HEK293 (cell line): ENCODE data around the gene ZCCHC3.

Experiments
- CTCF ChIA-PET: fragments of 350-600 bp; formaldehyde crosslinking; extraction: SDS; loops from one replicate; lab custom pipeline; 2021; ENCODE audit warnings: antibody characterized with exemption; lab: Yijun Ruan, JAX
- POLR2A ChIA-PET: fragments of 300-600 bp; formaldehyde crosslinking; extraction: SDS; loops from one replicate; lab custom pipeline; 2020; ENCODE audit warnings: antibody characterized with exemption, inconsistent platforms; lab: Yijun Ruan, JAX
- H3K27ac ChIP-seq: fragments of 200-500 bp; sonication (Bioruptor generic); 2 replicates; pipeline ENCODE4 v1.5.1; 2014; ENCODE audit warnings: low read depth, low read length, control low read depth, inconsistent platforms; ENCODE audit errors: extremely low read depth
- H3K36me3 ChIP-seq, 2 experiments: fragments of 200-500 bp in 1 of 2; sonication (Bioruptor generic) in 1 of 2; 1 replicate in 1 of 2; 2 replicates in 1 of 2; pipeline ENCODE4 v1.5.1; 2014 to 2017; ENCODE audit warnings: inconsistent platforms in 2 of 2, low read length in 2 of 2; ENCODE audit not compliant: control insufficient read depth in 2 of 2, insufficient read depth in 1 of 2
- H3K4me1 ChIP-seq: fragments of 200-500 bp; sonication (Bioruptor generic); 2 replicates; pipeline ENCODE4 v1.5.1; 2014; ENCODE audit warnings: mild to moderate bottlenecking, low read length, inconsistent platforms; ENCODE audit not compliant: control insufficient read depth, insufficient read depth
- H3K4me3 ChIP-seq: 2 replicates; pipeline ENCODE4 v1.5.1; 2011; ENCODE audit warnings: low read depth, mild to moderate bottlenecking, control low read depth, low read length, moderate library complexity
- H3K9me3 ChIP-seq: fragments of 200-500 bp; sonication (Bioruptor generic); 2 replicates; pipeline ENCODE4 v1.5.1; 2014; ENCODE audit warnings: low read depth, low read length, inconsistent platforms; ENCODE audit not compliant: control insufficient read depth, insufficient read depth
- AEBP2 ChIP-seq: fragments of 450-650 bp; formaldehyde crosslinking; IDR thresholded peaks from 2 replicates; pipeline ENCODE4 v1.5.1; 2016; ENCODE audit warnings: missing biosample characterization, missing genetic modification characterization, borderline replicate concordance
- HIC1 ChIP-seq: fragments of 450-650 bp; formaldehyde crosslinking; IDR thresholded peaks from 2 replicates; pipeline ENCODE4 v1.5.1; 2016; ENCODE audit warnings: missing biosample characterization, missing genetic modification characterization
- INSM2 ChIP-seq: fragments of 450-650 bp; formaldehyde crosslinking; IDR thresholded peaks from 2 replicates; pipeline ENCODE4 v1.5.1; 2016; ENCODE audit warnings: missing biosample characterization, missing genetic modification characterization
- KLF10 ChIP-seq: fragments of 450-650 bp; IDR thresholded peaks from 2 replicates; pipeline ENCODE4 v1.5.1; 2018; ENCODE audit warnings: missing biosample characterization, mild to moderate bottlenecking, missing genetic modification characterization
- KLF17 ChIP-seq: fragments of 450-650 bp; formaldehyde crosslinking; IDR thresholded peaks from 2 replicates; pipeline ENCODE4 v1.5.1; 2016; ENCODE audit warnings: missing biosample characterization, missing genetic modification characterization
- KLF9 ChIP-seq: fragments of 450-650 bp; formaldehyde crosslinking; IDR thresholded peaks from 2 replicates; pipeline ENCODE4 v1.5.1; 2016; ENCODE audit warnings: missing biosample characterization, missing genetic modification characterization, low read depth
- PRDM6 ChIP-seq: fragments of 450-650 bp; formaldehyde crosslinking; IDR thresholded peaks from 2 replicates; pipeline ENCODE4 v1.5.1; 2017; ENCODE audit warnings: missing biosample characterization, missing genetic modification characterization
- SETDB1 ChIP-seq: IDR thresholded peaks from one replicate; pipeline ENCODE4 v1.6.1; 2017; ENCODE audit warnings: mild to moderate bottlenecking, low read length, moderate library complexity, mixed read lengths; ENCODE audit not compliant: insufficient read length
- SP2 ChIP-seq: fragments of 450-650 bp; formaldehyde crosslinking; IDR thresholded peaks from 2 replicates; pipeline ENCODE4 v1.5.1; 2016; ENCODE audit warnings: missing biosample characterization, missing genetic modification characterization
- TSHZ1 ChIP-seq: fragments of 450-650 bp; formaldehyde crosslinking; IDR thresholded peaks from 2 replicates; pipeline ENCODE4 v1.5.1; 2016; ENCODE audit warnings: missing biosample characterization, missing genetic modification characterization, borderline replicate concordance
- ZBTB17 ChIP-seq: fragments of 450-650 bp; formaldehyde crosslinking; IDR thresholded peaks from 2 replicates; pipeline ENCODE4 v1.5.1; 2016; ENCODE audit warnings: missing biosample characterization, missing genetic modification characterization
- ZBTB48 ChIP-seq: fragments of 450-650 bp; formaldehyde crosslinking; IDR thresholded peaks from 2 replicates; pipeline ENCODE4 v1.5.1; 2016; ENCODE audit warnings: missing biosample characterization, missing genetic modification characterization
- ZNF138 ChIP-seq: fragments of 450-650 bp; formaldehyde crosslinking; IDR thresholded peaks from 2 replicates; pipeline ENCODE4 v1.5.1; 2016; ENCODE audit warnings: missing biosample characterization, missing genetic modification characterization, borderline replicate concordance
- ZNF157 ChIP-seq: fragments of 450-650 bp; formaldehyde crosslinking; IDR thresholded peaks from 2 replicates; pipeline ENCODE4 v1.5.1; 2016; ENCODE audit warnings: missing biosample characterization, missing genetic modification characterization
- ZNF335 ChIP-seq: fragments of 450-650 bp; formaldehyde crosslinking; conservative IDR thresholded peaks from 2 replicates; pipeline ENCODE4 v1.5.1; 2016; ENCODE audit warnings: missing biosample characterization, missing genetic modification characterization
- ZNF341 ChIP-seq: fragments of 450-650 bp; formaldehyde crosslinking; IDR thresholded peaks from 2 replicates; pipeline ENCODE4; 2016; ENCODE audit warnings: low read depth, missing biosample characterization, missing genetic modification characterization
- ZNF398 ChIP-seq: fragments of 450-650 bp; formaldehyde crosslinking; IDR thresholded peaks from 2 replicates; pipeline ENCODE4 v1.5.1; 2017; ENCODE audit warnings: missing biosample characterization, missing genetic modification characterization
- ZNF610 ChIP-seq: fragments of 450-650 bp; formaldehyde crosslinking; IDR thresholded peaks from 2 replicates; pipeline ENCODE4 v1.5.1; 2016; ENCODE audit warnings: missing biosample characterization, missing genetic modification characterization, borderline replicate concordance
- ZNF623 ChIP-seq: fragments of 450-650 bp; formaldehyde crosslinking; IDR thresholded peaks from 2 replicates; pipeline ENCODE4 v1.5.1; 2016; ENCODE audit warnings: missing biosample characterization, missing genetic modification characterization
- ZNF654 ChIP-seq: fragments of 450-650 bp; formaldehyde crosslinking; IDR thresholded peaks from 2 replicates; pipeline ENCODE4 v1.5.1; 2016; ENCODE audit warnings: low read depth, missing biosample characterization, missing genetic modification characterization
- ZNF670 ChIP-seq: fragments of 450-650 bp; formaldehyde crosslinking; IDR thresholded peaks from 2 replicates; pipeline ENCODE4 v1.5.1; 2016; ENCODE audit warnings: missing biosample characterization, missing genetic modification characterization, low read depth
- ZNF777 ChIP-seq: fragments of 450-650 bp; formaldehyde crosslinking; IDR thresholded peaks from 2 replicates; pipeline ENCODE4 v1.5.1; 2017; ENCODE audit warnings: missing biosample characterization, missing genetic modification characterization, borderline replicate concordance

Gene ZCCHC3

GRCh38 chr20:297925-298775 is 780 bp downstream of the ZCCHC3 start:
- Histone ChIP-seq H3K4me1 (peaks cover 27% of the 10 kb centered on the region), H3K36me3 (peaks cover 0 to 15% of the 10 kb centered on the region in 2 experiments; a peak in 1 of 3 replicates), H3K9me3 (no peaks in the 10 kb centered on the region), H3K4me3 (peak overlapping the region; percentile 53), H3K27ac (peak overlapping the region; percentile 98)
- ChIA-PET CTCF (interaction anchor here (1.0 to 2.9 kb wide), 2 partner anchors 31 to 33 kb away, joined by 4 to 15 read pairs; no protein-coding TSS in a partner anchor), POLR2A (interaction anchor here (0.6 to 6.2 kb wide), 6 partner anchors 10 to 245 kb away, joined by 3 to 74 read pairs (median 3); partner anchors contain the start of genes NRSN2 and SOX12)
- TF ChIP-seq ZNF610 = peak; percentile 30; the same call in 1 of the 2 replicates
- TF ChIP-seq PRDM6 (tag by site-specific recombination) = no peak
- TF ChIP-seq AEBP2 (tag by site-specific recombination) = no peak
- peak; percentile 19; the same call in 1 of the 2 replicates for TF ChIP-seq KLF17 (tag by site-specific recombination)
- no peak for TF ChIP-seq ZNF398 (tag by site-specific recombination)
- TF ChIP-seq ZNF157 (tag by site-specific recombination) = no peak
- no peak for TF ChIP-seq ZNF623 (tag by site-specific recombination)
- no peak for TF ChIP-seq KLF10 (tag by site-specific recombination)
- peak; percentile 82 for TF ChIP-seq ZNF335 (tag by site-specific recombination)
- TF ChIP-seq TSHZ1 (tag by site-specific recombination) = no peak
- TF ChIP-seq ZNF138 = no peak
- TF ChIP-seq ZBTB17 (tag by site-specific recombination) = peak; percentile 55; the same call in 1 of the 2 replicates
- peak; percentile 79 for TF ChIP-seq KLF9 (tag by site-specific recombination)
- TF ChIP-seq ZNF341 (tag by site-specific recombination) = peak; percentile 72
- TF ChIP-seq ZBTB48 (tag by site-specific recombination) = peak; percentile 92; the same call in 1 of the 2 replicates
- TF ChIP-seq ZNF670 (tag by site-specific recombination) = no peak
- TF ChIP-seq ZNF777 = peak; percentile 66; the same call in 1 of the 2 replicates
- TF ChIP-seq SP2 (tag by site-specific recombination) = peak; percentile 38; the same call in 1 of the 2 replicates
- TF ChIP-seq HIC1 (tag by site-specific recombination) = peak; percentile 84
- no peak for TF ChIP-seq SETDB1
- TF ChIP-seq ZNF654 (tag by site-specific recombination) = no peak
- no peak for TF ChIP-seq INSM2 (tag by site-specific recombination)
